HG02885 (cell line): ENCODE data around the gene THSD7A.
A peak's percentile ranks its signal among the peaks of the same experiment; 100 is the strongest.

Experiments
- ATAC-seq: cut with Tn5 transposase; IDR thresholded peaks from one replicate; pipeline ENCODE4 v1.9.1; 2021; ENCODE audit warnings: mild to moderate bottlenecking; ENCODE audit not compliant: unreplicated experiment, poor library complexity

THSD7A gene

GRCh38 chr7:11436316-11436715 lies 395.7 kb downstream of the THSD7A start:
- ATAC-seq, result no peak

DNA sequence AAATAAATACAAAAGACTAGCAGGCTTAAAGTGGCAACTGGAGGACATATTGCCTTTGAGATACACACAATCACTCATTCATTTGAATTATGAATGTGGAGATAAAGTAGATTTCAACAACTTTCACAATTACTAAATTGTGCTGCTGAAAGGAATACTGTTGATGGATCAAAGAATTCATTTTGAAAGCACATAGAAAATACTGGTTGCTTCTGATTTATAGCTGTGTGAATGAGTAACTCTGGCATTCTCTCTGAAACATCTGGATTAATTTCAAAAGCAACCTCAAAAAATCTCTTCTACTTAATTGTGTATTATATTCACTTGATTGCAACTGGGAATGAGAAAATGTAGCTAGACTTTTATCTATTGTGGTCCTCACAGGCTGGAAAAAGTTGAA lies 397.6 kb downstream of the THSD7A start:
- ATAC-seq, result no peak

- ATAC-seq, result no peak
These were observed 401.2 kb downstream of the THSD7A start for GRCh38 chr7:11430841-11431240.

DNA sequence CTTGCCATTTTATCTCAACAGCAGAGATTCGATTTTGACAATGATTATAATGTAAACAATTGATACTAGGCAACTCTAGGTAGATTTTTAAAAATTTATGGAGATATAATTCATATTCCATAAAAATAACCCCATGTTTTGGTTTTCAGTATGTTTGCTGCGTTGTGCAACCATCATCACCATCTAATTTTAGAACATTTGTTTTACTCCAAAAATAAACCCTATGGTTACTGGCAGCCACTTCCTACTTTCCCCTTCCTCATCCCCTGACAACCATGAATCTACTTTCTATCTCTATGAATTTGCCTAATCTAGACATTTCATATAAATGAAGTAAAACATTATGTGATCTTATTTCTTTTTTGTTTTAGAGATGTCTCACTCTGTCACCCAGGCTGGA lies 401.9 kb downstream of the THSD7A start:
- no peak for ATAC-seq

DNA sequence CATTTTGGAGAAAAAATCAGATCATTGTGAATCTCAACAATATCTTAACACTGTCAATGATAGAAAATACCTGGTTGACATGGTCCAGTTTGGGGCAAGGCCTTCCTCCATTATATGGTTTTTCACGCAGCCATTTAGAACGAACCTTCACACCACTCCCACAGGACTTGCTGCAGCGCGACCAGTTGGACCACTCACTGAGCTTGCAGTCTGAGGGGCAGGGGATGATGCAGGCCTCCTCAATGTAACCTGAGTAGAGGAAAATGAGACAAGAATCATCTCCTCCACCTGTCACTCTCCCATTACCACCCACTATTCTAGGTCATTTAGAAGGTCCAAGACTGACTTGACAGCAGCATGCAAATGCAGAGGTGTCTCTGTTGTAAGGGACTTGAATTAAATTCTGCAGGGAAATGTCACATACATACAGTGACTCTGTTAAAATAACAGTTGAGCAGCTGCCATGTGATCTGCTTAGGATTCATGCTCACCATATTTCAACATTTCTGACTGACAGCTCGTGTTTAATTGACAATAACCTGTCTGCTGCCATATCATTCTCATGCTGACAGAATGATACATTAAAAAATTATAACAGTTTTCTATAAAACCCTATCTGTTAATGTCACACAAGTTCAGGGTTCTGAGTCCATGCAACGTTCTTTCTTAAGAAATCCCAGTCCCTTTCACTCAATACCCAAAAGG lies 403.0 kb downstream of the THSD7A start:
- no peak for ATAC-seq

- peak; percentile 85 for ATAC-seq
These were observed 404.2 kb downstream of the THSD7A start for GRCh38 chr7:11427686-11428273.

GRCh38 chr7:11424006-11424405 lies 408.0 kb downstream of the THSD7A start:
- ATAC-seq, result no peak

GRCh38 chr7:11420049-11420448 lies 411.9 kb downstream of the THSD7A start:
- ATAC-seq, result no peak

GRCh38 chr7:11416641-11417458 lies 415.1 kb downstream of the THSD7A start:
- no peak for ATAC-seq

DNA sequence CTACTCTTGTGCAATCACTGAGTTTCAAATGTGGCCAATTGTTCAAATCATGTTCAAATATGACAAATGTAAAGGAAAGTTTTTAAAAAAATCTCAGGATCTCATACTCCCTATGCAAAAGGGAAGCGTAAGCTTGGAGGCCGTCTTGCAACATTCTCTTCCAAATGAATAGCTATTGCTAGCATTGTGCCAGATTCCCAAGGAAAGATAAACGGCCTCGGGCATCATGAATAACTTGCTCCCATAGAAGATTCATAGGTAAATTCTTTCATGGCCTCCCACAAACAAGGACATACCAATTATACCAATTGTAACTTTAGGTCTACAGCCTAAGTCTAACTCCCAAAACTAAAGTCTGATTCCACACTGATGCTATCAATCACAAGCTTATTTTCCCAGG lies 416.9 kb downstream of the THSD7A start:
- ATAC-seq, result no peak

DNA sequence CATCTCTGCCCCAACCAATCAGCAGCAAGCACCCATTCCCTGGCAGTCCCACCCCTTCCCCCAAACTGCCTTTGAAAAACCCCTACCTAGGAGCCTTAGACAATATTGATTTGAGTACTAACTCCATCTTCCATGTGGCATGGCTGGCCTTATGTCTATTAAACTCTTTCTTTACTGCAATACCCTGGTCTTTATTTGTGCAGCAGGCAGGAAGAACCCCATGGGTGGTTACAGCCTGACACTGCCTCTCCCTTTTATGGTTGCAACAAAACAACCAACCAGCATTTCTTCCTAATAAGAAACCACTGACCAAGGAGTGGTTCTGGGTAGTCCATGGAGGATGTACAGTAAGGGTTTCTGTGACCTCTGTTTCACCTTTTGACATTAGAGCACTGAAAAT lies 418.1 kb downstream of the THSD7A start:
- ATAC-seq, result no peak

DNA sequence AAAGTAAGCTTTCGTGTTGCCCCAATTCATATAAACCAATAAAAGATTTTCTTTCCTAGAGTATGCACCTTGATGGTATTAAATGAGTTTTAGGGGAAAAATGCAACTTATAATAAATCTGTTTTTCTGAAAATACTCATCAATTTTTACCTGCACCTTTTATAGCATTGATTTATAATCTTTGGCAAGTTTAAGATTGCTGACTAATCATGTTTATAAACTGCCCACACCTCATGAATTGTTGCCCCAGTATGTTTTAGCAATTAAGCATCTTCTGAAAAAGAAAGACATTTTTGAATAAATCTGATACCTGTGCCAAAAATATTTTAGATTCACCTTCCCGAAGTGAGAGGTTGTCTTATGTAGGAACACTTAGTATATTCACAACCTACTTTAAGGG lies 420.0 kb downstream of the THSD7A start:
- ATAC-seq, result no peak

- ATAC-seq, result no peak
These were observed 421.0 kb downstream of the THSD7A start for GRCh38 chr7:11410656-11411644.

DNA sequence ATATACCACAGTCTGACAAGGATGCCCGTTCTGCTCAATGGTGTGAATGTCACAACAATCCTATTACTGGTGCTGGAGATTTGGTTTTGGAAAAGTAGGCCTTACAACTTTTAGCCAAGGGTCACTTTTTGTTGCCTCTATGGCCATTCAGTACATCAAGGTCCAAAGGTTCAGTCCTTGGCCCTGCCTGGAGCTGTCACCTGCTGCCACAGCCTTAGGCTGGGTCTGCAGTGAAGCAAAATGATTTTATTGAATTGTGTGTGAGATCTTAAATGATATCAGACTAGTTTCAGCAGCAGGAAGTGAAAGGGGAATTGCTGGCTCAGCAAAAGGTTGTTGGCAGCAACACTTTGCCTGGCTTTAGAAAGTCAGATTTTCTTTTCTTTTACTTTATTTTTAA lies 427.6 kb downstream of the THSD7A start:
- no peak for ATAC-seq

DNA sequence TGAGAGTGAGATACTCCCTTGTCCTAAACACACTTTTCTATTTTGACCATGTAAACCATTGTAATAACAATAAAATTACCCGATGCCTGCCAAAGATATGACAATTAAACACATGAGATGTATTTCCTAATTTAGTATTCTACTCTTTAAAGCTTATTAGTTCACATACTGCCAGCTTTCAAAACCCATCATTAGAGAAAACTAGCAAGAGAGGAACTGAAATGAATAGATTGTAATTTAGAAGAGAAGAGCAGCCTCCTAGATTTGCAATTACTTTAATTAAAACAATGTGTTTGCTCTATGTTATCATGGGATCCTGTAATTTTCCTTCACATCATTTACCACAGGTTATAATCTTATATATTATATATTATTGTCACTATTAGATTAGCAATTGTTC lies 428.2 kb downstream of the THSD7A start:
- no peak for ATAC-seq

- ATAC-seq, result no peak
These were observed 437.6 kb downstream of the THSD7A start for GRCh38 chr7:11394438-11394837.

DNA sequence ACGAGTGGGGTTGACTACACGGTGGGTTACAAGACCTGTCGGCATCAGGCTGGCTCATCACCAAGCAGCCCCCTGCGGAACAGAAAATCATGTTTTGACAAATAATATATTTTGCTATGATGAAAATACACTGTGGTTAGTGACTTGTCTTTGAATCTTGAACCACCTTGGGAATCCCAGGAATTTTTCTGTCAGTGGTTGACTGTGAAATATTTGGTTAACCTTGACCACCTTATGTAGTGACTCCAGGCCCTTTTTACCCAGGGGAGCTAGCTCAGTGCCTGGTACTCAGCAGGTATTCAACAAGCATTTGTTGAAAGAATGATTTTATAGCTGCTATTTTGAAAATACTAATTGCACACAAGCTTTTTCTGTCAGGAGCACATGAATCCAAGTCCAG lies 452.4 kb downstream of the THSD7A start:
- no peak for ATAC-seq

DNA sequence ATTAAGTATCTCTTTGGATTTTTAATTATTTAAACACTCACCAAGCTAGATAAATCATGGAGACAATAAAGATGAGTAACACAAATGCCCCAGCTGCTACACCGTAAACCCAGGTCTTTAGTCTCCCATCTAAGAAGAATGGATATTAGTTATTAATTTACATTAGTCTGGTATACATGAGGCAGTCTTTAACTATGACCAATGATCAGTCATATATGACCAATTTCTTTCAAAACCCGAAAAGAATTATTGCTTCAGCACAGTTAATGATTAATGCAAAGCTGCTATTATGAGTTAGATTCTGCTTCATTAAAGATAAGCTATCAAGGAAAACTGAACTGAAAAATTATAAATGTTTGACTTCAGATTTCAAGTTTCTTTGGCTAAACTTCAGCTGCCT lies 455.5 kb downstream of the THSD7A start:
- no peak for ATAC-seq

GRCh38 chr7:11374629-11375028 lies 457.4 kb downstream of the THSD7A start:
- no peak for ATAC-seq

DNA sequence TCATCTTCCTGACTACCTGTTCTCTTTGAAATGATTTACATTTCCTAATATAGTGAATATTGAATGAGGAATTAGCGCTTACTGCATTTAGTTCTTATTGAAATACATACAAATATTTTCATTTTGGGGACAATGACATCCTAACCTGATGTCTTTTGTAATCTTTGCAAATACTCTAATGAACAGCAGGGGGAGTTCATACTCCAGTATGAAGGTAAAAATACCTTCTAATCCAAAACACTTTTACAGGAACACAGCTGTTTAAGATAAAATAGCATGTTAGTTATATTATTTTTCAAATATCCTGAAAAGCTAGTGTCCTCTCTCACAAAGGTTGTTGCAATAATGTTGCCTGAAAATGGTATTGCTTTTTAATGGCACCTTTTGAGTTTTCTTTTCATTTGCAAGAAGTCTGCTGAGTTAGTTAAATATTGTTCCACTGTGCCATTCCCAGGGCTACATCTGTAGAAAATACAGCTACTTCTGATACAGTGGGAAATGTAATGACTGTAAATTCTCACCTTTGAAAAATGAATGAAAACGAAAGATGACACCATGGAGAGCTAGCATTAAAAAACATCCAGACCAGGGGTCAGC lies 458.4 kb downstream of the THSD7A start:
- peak; percentile 57 for ATAC-seq
